Measurements from ENCODE around the gene HIP1R. TPM values are rescaled to one million over a fixed set of nuclear protein-coding genes. Genes with fewer than 3 reads are reported as not detected.
"Not testable (repeated sequence)": the region's sequence is repeated elsewhere in the genome, so short reads cannot be mapped to it uniquely, and the experiment has no call there.

The HIP1R gene
- total RNA-seq, 1 experiment from 2014 or later, result 36.7 TPM

DNA sequence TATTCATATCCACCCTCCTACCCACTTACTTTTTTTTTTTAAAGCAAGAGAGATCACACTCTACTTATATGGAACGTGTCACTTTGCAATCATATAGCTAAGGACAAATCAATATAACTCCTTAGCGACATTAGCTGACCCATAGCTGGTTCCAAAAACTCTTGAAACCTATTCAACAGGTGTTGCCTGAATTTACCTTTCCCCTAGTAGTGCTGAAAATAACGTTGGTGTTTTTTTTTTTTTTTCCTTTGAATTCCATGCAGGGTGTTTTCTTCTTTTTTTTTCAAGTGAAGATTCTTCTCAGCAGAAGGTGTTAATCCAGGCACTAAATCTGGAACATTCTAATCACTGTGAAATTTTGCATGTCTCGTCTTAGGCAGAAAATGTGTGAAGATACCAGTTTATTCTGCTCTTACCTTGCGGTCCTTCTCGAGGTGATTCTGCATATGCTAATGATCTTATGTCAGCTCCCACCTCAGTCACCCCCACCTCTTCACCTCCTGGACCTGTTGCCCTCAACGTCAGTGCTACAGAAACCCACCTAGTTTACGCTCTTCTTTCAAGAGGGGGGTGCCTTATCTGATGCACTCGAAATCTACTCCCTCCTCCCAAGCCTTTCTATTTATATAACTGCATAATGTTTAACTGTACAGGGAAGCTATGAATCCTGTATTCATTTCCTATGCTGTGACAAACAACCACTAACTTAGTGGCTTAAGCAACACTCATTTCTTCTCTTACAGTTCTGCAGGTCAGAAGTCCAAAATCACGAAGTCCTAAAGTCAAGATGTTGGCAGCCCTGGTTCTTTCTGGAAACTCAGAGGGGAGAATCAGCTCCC is 67.8 kb downstream of the HIP1R start:
- no peak overlapping the region for H3K4me3 ChIP-seq (ENCODE audit: low read depth in 2 of 2, low read length in 2 of 2)
- TF ChIP-seq POLR2AphosphoS5 (IDR thresholded peaks at IDR 0.05; ENCODE audit: low read depth, low read length) (no peak), TCF7L2 (IDR thresholded peaks at IDR 0.05; ENCODE audit: low read depth, low read length) (no peak), SIN3A (IDR thresholded peaks at IDR 0.05; ENCODE audit: borderline replicate concordance, insufficient read depth, low read depth, low read length) (no peak)
- TF ChIP-seq, protein P1, sequence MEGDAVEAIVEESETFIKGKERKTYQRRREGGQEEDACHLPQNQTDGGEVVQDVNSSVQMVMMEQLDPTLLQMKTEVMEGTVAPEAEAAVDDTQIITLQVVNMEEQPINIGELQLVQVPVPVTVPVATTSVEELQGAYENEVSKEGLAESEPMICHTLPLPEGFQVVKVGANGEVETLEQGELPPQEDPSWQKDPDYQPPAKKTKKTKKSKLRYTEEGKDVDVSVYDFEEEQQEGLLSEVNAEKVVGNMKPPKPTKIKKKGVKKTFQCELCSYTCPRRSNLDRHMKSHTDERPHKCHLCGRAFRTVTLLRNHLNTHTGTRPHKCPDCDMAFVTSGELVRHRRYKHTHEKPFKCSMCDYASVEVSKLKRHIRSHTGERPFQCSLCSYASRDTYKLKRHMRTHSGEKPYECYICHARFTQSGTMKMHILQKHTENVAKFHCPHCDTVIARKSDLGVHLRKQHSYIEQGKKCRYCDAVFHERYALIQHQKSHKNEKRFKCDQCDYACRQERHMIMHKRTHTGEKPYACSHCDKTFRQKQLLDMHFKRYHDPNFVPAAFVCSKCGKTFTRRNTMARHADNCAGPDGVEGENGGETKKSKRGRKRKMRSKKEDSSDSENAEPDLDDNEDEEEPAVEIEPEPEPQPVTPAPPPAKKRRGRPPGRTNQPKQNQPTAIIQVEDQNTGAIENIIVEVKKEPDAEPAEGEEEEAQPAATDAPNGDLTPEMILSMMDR (IDR thresholded peaks at IDR 0.05), result no peak
- TF ChIP-seq, protein P2, sequence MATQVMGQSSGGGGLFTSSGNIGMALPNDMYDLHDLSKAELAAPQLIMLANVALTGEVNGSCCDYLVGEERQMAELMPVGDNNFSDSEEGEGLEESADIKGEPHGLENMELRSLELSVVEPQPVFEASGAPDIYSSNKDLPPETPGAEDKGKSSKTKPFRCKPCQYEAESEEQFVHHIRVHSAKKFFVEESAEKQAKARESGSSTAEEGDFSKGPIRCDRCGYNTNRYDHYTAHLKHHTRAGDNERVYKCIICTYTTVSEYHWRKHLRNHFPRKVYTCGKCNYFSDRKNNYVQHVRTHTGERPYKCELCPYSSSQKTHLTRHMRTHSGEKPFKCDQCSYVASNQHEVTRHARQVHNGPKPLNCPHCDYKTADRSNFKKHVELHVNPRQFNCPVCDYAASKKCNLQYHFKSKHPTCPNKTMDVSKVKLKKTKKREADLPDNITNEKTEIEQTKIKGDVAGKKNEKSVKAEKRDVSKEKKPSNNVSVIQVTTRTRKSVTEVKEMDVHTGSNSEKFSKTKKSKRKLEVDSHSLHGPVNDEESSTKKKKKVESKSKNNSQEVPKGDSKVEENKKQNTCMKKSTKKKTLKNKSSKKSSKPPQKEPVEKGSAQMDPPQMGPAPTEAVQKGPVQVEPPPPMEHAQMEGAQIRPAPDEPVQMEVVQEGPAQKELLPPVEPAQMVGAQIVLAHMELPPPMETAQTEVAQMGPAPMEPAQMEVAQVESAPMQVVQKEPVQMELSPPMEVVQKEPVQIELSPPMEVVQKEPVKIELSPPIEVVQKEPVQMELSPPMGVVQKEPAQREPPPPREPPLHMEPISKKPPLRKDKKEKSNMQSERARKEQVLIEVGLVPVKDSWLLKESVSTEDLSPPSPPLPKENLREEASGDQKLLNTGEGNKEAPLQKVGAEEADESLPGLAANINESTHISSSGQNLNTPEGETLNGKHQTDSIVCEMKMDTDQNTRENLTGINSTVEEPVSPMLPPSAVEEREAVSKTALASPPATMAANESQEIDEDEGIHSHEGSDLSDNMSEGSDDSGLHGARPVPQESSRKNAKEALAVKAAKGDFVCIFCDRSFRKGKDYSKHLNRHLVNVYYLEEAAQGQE (IDR thresholded peaks at IDR 0.05; ENCODE audit: insufficient read depth in 1 of 2, low read depth in 2 of 2, low read length in 1 of 2), result no peak
- in situ Hi-C loops (cut with HindIII; ENCODE audit: low pct_unique_long_range_greater_than_20kb, low sequenced_read_pairs), result no loop called here
- peaks cover 27% of the 10 kb centered on the region for H3K4me1 ChIP-seq (ENCODE audit: control insufficient read depth, insufficient read depth, low read length)
- CTCF ChIA-PET, result interaction anchor here (0.6 kb wide), 2 partner anchors 16 to 246 kb away, joined by 3 to 4 read pairs; no protein-coding TSS in a partner anchor
- intact Hi-C loops (cut with micrococcal nuclease; ENCODE audit: unreplicated experiment), result no loop called here
- no peak for ATAC-seq
- peak overlapping the region; percentile 26; the same call in 1 of the 2 replicates for H3K27ac ChIP-seq (ENCODE audit: low read length)
- no peaks in the 10 kb centered on the region for H3K27me3 ChIP-seq (ENCODE audit: control insufficient read depth, insufficient read depth, low read length)
- no TSS peak for BruUV-seq (replicated peaks)
- POLR2A ChIA-PET, result interaction anchor here (0.7 kb wide), 1 partner anchor 107 kb away, joined by 4 read pairs; no protein-coding TSS in a partner anchor
- H3K36me3 ChIP-seq (ENCODE audit: control insufficient read depth, insufficient read depth, low read length), result no peaks in the 10 kb centered on the region
- H3K9me3 ChIP-seq (ENCODE audit: control insufficient read depth, insufficient read depth, low read depth, low read length), result no peaks in the 10 kb centered on the region
- DNase-seq (ENCODE audit: low read depth, low spot score), result no peak

DNA sequence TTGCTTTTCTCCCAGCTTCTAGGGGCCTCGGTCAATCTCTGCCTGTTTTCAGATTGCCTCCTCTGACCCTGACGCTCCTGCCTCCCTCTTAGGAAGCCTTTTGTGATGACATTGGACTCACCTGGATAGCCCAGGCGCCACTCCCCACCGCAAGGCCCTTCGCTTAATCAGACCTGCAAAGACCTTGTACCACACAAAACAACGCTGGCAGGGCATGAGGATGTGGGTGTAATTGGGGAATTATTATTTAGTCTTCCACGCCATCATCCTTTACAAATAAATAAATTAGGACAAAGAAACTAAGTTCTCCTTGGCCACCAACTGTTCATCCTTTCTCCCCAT is 68.4 kb downstream of the HIP1R start:
- Histone ChIP-seq H3K9me3 (ENCODE audit: control insufficient read depth, insufficient read depth, low read depth, low read length) (no peaks in the 10 kb centered on the region), H3K27ac (ENCODE audit: low read length) (peak overlapping the region; percentile 26; the same call in 1 of the 2 replicates), H3K4me3 (ENCODE audit: low read depth in 2 of 2, low read length in 2 of 2) (no peak overlapping the region), H3K36me3 (ENCODE audit: control insufficient read depth, insufficient read depth, low read length) (no peaks in the 10 kb centered on the region), H3K4me1 (ENCODE audit: control insufficient read depth, insufficient read depth, low read length) (peaks cover 22% of the 10 kb centered on the region), H3K27me3 (ENCODE audit: control insufficient read depth, insufficient read depth, low read length) (no peaks in the 10 kb centered on the region)
- DNase-seq (ENCODE audit: low read depth, low spot score) (no peak), ATAC-seq (no peak)
- ChIA-PET CTCF (no interaction called here), POLR2A (no interaction called here)
- intact Hi-C loops (cut with micrococcal nuclease; ENCODE audit: unreplicated experiment), result no loop called here
- in situ Hi-C loops (cut with HindIII; ENCODE audit: low pct_unique_long_range_greater_than_20kb, low sequenced_read_pairs), result no loop called here
- TF ChIP-seq TCF7L2 (IDR thresholded peaks at IDR 0.05; ENCODE audit: low read depth, low read length) (no peak), SIN3A (IDR thresholded peaks at IDR 0.05; ENCODE audit: borderline replicate concordance, insufficient read depth, low read depth, low read length) (no peak), POLR2AphosphoS5 (IDR thresholded peaks at IDR 0.05; ENCODE audit: low read depth, low read length) (no peak)
- TF ChIP-seq, protein P1 (IDR thresholded peaks at IDR 0.05), result no peak
- TF ChIP-seq, protein P2 (IDR thresholded peaks at IDR 0.05; ENCODE audit: insufficient read depth in 1 of 2, low read depth in 2 of 2, low read length in 1 of 2), result no peak
- BruUV-seq (replicated peaks), result no TSS peak

DNA sequence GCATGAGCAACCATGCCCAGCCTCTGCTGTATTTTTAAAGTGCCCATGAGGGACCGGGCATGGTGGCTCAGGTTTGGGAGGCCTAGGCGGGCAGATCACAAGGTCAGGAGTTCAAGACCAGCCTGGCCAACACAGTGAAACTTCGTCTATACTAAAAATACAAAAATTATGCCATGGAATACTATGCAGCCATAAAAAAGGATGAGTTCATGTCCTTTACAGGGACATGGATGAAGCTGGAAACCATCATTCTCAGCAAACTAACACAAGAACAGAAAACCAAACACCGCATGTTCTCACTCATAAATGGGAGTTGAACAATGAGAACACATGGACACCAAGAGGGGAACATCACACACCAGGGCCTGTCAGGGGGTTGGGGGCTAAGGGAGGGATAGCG is 70.0 kb downstream of the HIP1R start:
- H3K36me3 ChIP-seq (ENCODE audit: control insufficient read depth, insufficient read depth, low read length); H3K27ac ChIP-seq (ENCODE audit: low read length); in situ Hi-C loops (cut with HindIII; ENCODE audit: low pct_unique_long_range_greater_than_20kb, low sequenced_read_pairs); CTCF ChIA-PET; H3K9me3 ChIP-seq (ENCODE audit: control insufficient read depth, insufficient read depth, low read depth, low read length); ATAC-seq; H3K4me3 ChIP-seq (ENCODE audit: low read depth in 2 of 2, low read length in 2 of 2); DNase-seq (ENCODE audit: low read depth, low spot score); BruUV-seq (replicated peaks); intact Hi-C loops (cut with micrococcal nuclease; ENCODE audit: unreplicated experiment); H3K27me3 ChIP-seq (ENCODE audit: control insufficient read depth, insufficient read depth, low read length): not testable (repeated sequence)
- POLR2A ChIA-PET, result interaction anchor here (0.7 kb wide), 1 partner anchor 44 kb away, joined by 4 read pairs; no protein-coding TSS in a partner anchor
- peaks cover 17% of the 10 kb centered on the region for H3K4me1 ChIP-seq (ENCODE audit: control insufficient read depth, insufficient read depth, low read length)
